IPS DF 4.7 (cell line): ENCODE data around the gene ZNF468.
"Not testable (repeated sequence)": the region's sequence is repeated elsewhere in the genome, so short reads cannot be mapped to it uniquely, and the experiment has no call there.

ENCODE experiments used
- DNase-seq: peaks from one replicate; pipeline ENCODE4 v3.0.0-alpha.2; 2013; ENCODE audit warnings: low spot score; ENCODE audit errors: extremely low read depth

ZNF468 gene

GRCh38 chr19:52829866-52830265, 27.6 kb downstream of the ZNF468 start:
- not testable (repeated sequence) for DNase-seq

GRCh38 chr19:52825765-52826164, 31.7 kb downstream of the ZNF468 start:
- DNase-seq, result no peak

GRCh38 chr19:52823676-52824075, 33.7 kb downstream of the ZNF468 start:
- no peak for DNase-seq

GRCh38 chr19:52821204-52821960, 36.0 kb downstream of the ZNF468 start, which contains the start of gene ZNF28:
TSS of gene ZNF28 (minus strand) at chr19:52821633. CDS start at chr19:52817958, 3,675 bp downstream.
- not testable (repeated sequence) for DNase-seq

- DNase-seq, result not testable (repeated sequence)
Measured at GRCh38 chr19:52820472-52821203, 36.8 kb downstream of the ZNF468 start.

- DNase-seq, result no peak
Measured at GRCh38 chr19:52809801-52810200, 47.6 kb downstream of the ZNF468 start.

GRCh38 chr19:52799950-52800640, 57.3 kb downstream of the ZNF468 start:
- not testable (repeated sequence) for DNase-seq

- DNase-seq, result no peak
Measured at GRCh38 chr19:52789440-52789839, 68.0 kb downstream of the ZNF468 start.
